ENCODE results near the gene PLEKHA8.

Gene PLEKHA8

GRCh38 chr7:30026229-30027064, 1.8 kb upstream of the PLEKHA8 start, which contains the start of gene FKBP14:
FKBP14 (minus strand) TSS chr7:30026702; CDS start chr7:30026508, 194 bp downstream.
- peak; percentile 99 to 100 for DNase-seq

GRCh38 chr7:30027065-30027456, 1.2 kb upstream of the PLEKHA8 start:
- DNase-seq = peak; percentile 19 to 39

GRCh38 chr7:30027740-30028215, 434 bp upstream of the PLEKHA8 start:
- no peak for DNase-seq

GRCh38 chr7:30028749-30029635, 780 bp downstream of the PLEKHA8 start:
- peak; percentile 32 to 40 for DNase-seq

- no peak for DNase-seq
These were observed 1.5 kb downstream of the PLEKHA8 start for GRCh38 chr7:30029696-30030095.

GRCh38 chr7:30032310-30033125, 4.3 kb downstream of the PLEKHA8 start:
- no peak for DNase-seq

- DNase-seq = no peak
These were observed 6.3 kb downstream of the PLEKHA8 start for GRCh38 chr7:30034501-30034900.

- no peak for DNase-seq
These were observed 8.0 kb downstream of the PLEKHA8 start for GRCh38 chr7:30036220-30036619.

GRCh38 chr7:30038196-30038980, 10.2 kb downstream of the PLEKHA8 start:
- no peak for DNase-seq

- no peak for DNase-seq
These were observed 12.7 kb downstream of the PLEKHA8 start for GRCh38 chr7:30040938-30041337.

- peak in 1 of 2 donors; percentile 26 for DNase-seq
These were observed 13.5 kb downstream of the PLEKHA8 start for GRCh38 chr7:30041526-30042269.

GRCh38 chr7:30046127-30046770, 18.0 kb downstream of the PLEKHA8 start:
- no peak for DNase-seq

- no peak for DNase-seq
These were observed 18.9 kb downstream of the PLEKHA8 start for GRCh38 chr7:30047124-30047523.

- no peak for DNase-seq
These were observed 20.4 kb downstream of the PLEKHA8 start for GRCh38 chr7:30048582-30048981.

- DNase-seq = no peak
These were observed 21.0 kb downstream of the PLEKHA8 start for GRCh38 chr7:30049173-30049572.

- no peak for DNase-seq
These were observed 24.9 kb downstream of the PLEKHA8 start for GRCh38 chr7:30053068-30053467.

- no peak for DNase-seq
These were observed 29.5 kb downstream of the PLEKHA8 start for GRCh38 chr7:30057741-30058140.

- peak; percentile 11 to 12 for DNase-seq
These were observed 33.6 kb downstream of the PLEKHA8 start for GRCh38 chr7:30061786-30062185.

- DNase-seq = peak in 1 of 2 donors; percentile 19
These were observed 34.4 kb downstream of the PLEKHA8 start for GRCh38 chr7:30062587-30062986.

GRCh38 chr7:30065746-30066145, 37.5 kb downstream of the PLEKHA8 start:
- DNase-seq = no peak

Measured in inflammatory macrophage (primary cell).